Measurements from ENCODE around the gene LENG1. TPM values are rescaled to one million over a fixed set of nuclear protein-coding genes. Genes with fewer than 3 reads are reported as not detected.

LENG1 gene
- total RNA-seq, 1 donor from 2014 or later = 2.7 TPM

GRCh38 chr19:54142166-54142780 is 17.2 kb downstream of the LENG1 start:
- Mint-ChIP-seq H3K4me1 (peaks cover 20% of the 10 kb centered on the region), H3K9me3 (no peaks in the 10 kb centered on the region), H3K27ac (no peak overlapping the region), H3K27me3 (ENCODE audit: insufficient read depth, low read depth) (peaks cover 10% of the 10 kb centered on the region), H3K4me3 (no peak overlapping the region), H3K36me3 (peaks cover 43% of the 10 kb centered on the region)
- no peak overlapping the region for H3K9ac ChIP-seq
- H3K9me3 ChIP-seq (ENCODE audit: low read depth) = no peaks in the 10 kb centered on the region
- peaks cover 55% of the 10 kb centered on the region for H3K79me2 ChIP-seq (ENCODE audit: low read depth)
- no peak overlapping the region for H3K4me3 ChIP-seq
- H2AFZ ChIP-seq (replicated peaks) = no peak overlapping the region
- H3K36me3 ChIP-seq = no peaks in the 10 kb centered on the region
- peaks cover 67% of the 10 kb centered on the region for H4K20me1 ChIP-seq (ENCODE audit: low read depth)
- TF ChIP-seq CTCF (IDR thresholded peaks at IDR 0.05) (no peak), EZH2phosphoT487 (IDR thresholded peaks at IDR 0.05) (no peak), EZH2 (IDR thresholded peaks at IDR 0.05) (no peak)
- DNase-seq (ENCODE audit: low spot score) = no peak
- H3K27ac ChIP-seq = no peak overlapping the region
- H3K4me1 ChIP-seq = peaks cover 8% of the 10 kb centered on the region
- H3K27me3 ChIP-seq = no peaks in the 10 kb centered on the region
- H3K4me2 ChIP-seq = no peak overlapping the region
- no peaks in the 10 kb centered on the region for H3F3A ChIP-seq (ENCODE audit: low read depth)

- no peak for DNase-seq (ENCODE audit: low spot score)
- H3K27ac Mint-ChIP-seq = no peak overlapping the region
- H3K4me1 Mint-ChIP-seq = peaks cover 23% of the 10 kb centered on the region
- Histone ChIP-seq H3K4me2 (no peak overlapping the region), H2AFZ (replicated peaks) (no peak overlapping the region), H3K79me2 (ENCODE audit: low read depth) (peaks cover 55% of the 10 kb centered on the region), H4K20me1 (ENCODE audit: low read depth) (peaks cover 63% of the 10 kb centered on the region), H3K4me1 (peaks cover 8% of the 10 kb centered on the region), H3K36me3 (no peaks in the 10 kb centered on the region), H3F3A (ENCODE audit: low read depth) (peaks cover 5% of the 10 kb centered on the region), H3K4me3 (no peak overlapping the region), H3K9ac (no peak overlapping the region), H3K27ac (no peak overlapping the region), H3K9me3 (ENCODE audit: low read depth) (no peaks in the 10 kb centered on the region), H3K27me3 (no peaks in the 10 kb centered on the region)
- no peak for TF ChIP-seq CTCF (IDR thresholded peaks at IDR 0.05)
- TF ChIP-seq EZH2phosphoT487 (IDR thresholded peaks at IDR 0.05) = no peak
- TF ChIP-seq EZH2 (IDR thresholded peaks at IDR 0.05) = no peak
- peaks cover 13% of the 10 kb centered on the region for H3K27me3 Mint-ChIP-seq (ENCODE audit: insufficient read depth, low read depth)
- no peak overlapping the region for H3K4me3 Mint-ChIP-seq
- peaks cover 35% of the 10 kb centered on the region for H3K36me3 Mint-ChIP-seq
- H3K9me3 Mint-ChIP-seq = no peaks in the 10 kb centered on the region
Observed at GRCh38 chr19:54141356-54141755, 18.2 kb downstream of the LENG1 start.

- peaks cover 55% of the 10 kb centered on the region for H3K79me2 ChIP-seq (ENCODE audit: low read depth)
Observed at GRCh38 chr19:54138489-54139256, 20.8 kb downstream of the LENG1 start.

More at GRCh38 chr19:54138489-54139256, 20.8 kb downstream of the LENG1 start:
- no peak for TF ChIP-seq CTCF (IDR thresholded peaks at IDR 0.05)
- no peak for TF ChIP-seq EZH2phosphoT487 (IDR thresholded peaks at IDR 0.05)
- TF ChIP-seq EZH2 (IDR thresholded peaks at IDR 0.05) = no peak
- Histone ChIP-seq H3F3A (ENCODE audit: low read depth) (peaks cover 19% of the 10 kb centered on the region), H3K9ac (peak overlapping the region; percentile 100), H3K36me3 (no peaks in the 10 kb centered on the region), H3K27me3 (peaks cover 4% of the 10 kb centered on the region), H4K20me1 (ENCODE audit: low read depth) (peaks cover 57% of the 10 kb centered on the region), H3K9me3 (ENCODE audit: low read depth) (no peaks in the 10 kb centered on the region), H3K4me2 (peak overlapping the region; percentile 98), H3K27ac (no peak overlapping the region), H3K4me3 (peak overlapping the region; percentile 99), H2AFZ (replicated peaks) (no peak overlapping the region), H3K4me1 (peaks cover 8% of the 10 kb centered on the region)
- DNase-seq (ENCODE audit: low spot score) = peak; percentile 28
- peak overlapping the region; percentile 93 for H3K27ac Mint-ChIP-seq
- H3K27me3 Mint-ChIP-seq (ENCODE audit: insufficient read depth, low read depth) = peaks cover 17% of the 10 kb centered on the region
- H3K9me3 Mint-ChIP-seq = no peaks in the 10 kb centered on the region
- peak overlapping the region; percentile 96 for H3K4me3 Mint-ChIP-seq
- peaks cover 36% of the 10 kb centered on the region for H3K4me1 Mint-ChIP-seq
- peaks cover 21% of the 10 kb centered on the region for H3K36me3 Mint-ChIP-seq
